IMR-90 (cell line): ENCODE data around the gene NAT10. TPM values are rescaled to one million over a fixed set of nuclear protein-coding genes. Genes with fewer than 3 reads are reported as not detected.

Experiments
- ATAC-seq: fragments of 200-7000 bp; cut with Tn5 transposase; 2 replicates; pipeline ENCODE4 v1.9.1; 2020; ENCODE audit warnings: low read depth, mild to moderate bottlenecking, moderate library complexity
- BruUV-seq: library from RNA; stranded (reverse); fragments of 400-500 nt; replicated peaks from 2 replicates; lab custom pipeline; 2021; lab: Mats Ljungman, UMichigan
- CTCF ChIA-PET: fragments of 300-600 bp; formaldehyde crosslinking; extraction: SDS; loops from one replicate; lab custom pipeline; 2021; ENCODE audit warnings: antibody characterized with exemption; lab: Yijun Ruan, JAX
- POLR2A ChIA-PET: fragments of 300-600 bp; sonication (Branson Sonifier 250); formaldehyde crosslinking; loops from one replicate; lab custom pipeline; 2022; ENCODE audit warnings: antibody characterized with exemption; ENCODE audit not compliant: unreplicated experiment; lab: Charles Lee
- DNase-seq: peaks from one replicate; pipeline ENCODE4 v3.0.0; 2013
- H2AFZ ChIP-seq: replicated peaks from 2 replicates; pipeline ENCODE3; 2013; ENCODE audit warnings: low read length, mild to moderate bottlenecking; ENCODE audit not compliant: poor library complexity
- H2AK5ac ChIP-seq: 2 replicates; pipeline ENCODE4 v1.6.1; 2013; ENCODE audit warnings: low read depth, low read length, inconsistent platforms
- H2AK9ac ChIP-seq: replicated peaks from 2 replicates; pipeline ENCODE3; 2013; ENCODE audit warnings: mild to moderate bottlenecking, low read depth, low read length, moderate library complexity; ENCODE audit not compliant: poor library complexity
- H2BK120ac ChIP-seq: 2 replicates; pipeline ENCODE4 v1.6.1; 2013; ENCODE audit warnings: low read depth, low read length, inconsistent platforms
- H2BK15ac ChIP-seq: 3 replicates; pipeline ENCODE4 v1.6.1; 2013; ENCODE audit warnings: low read depth, low read length, inconsistent platforms
- H2BK20ac ChIP-seq: 2 replicates; pipeline ENCODE4 v1.6.1; 2013; ENCODE audit warnings: low read depth, mild to moderate bottlenecking, inconsistent platforms, low read length, moderate library complexity
- H2BK5ac ChIP-seq: 2 replicates; pipeline ENCODE4 v1.6.1; 2013; ENCODE audit warnings: mild to moderate bottlenecking, low read depth, low read length, inconsistent platforms; ENCODE audit not compliant: poor library complexity, severe bottlenecking
- H3K14ac ChIP-seq: replicated peaks from 2 replicates; pipeline ENCODE4 v1.6.1; 2013; ENCODE audit warnings: low read depth, low read length, inconsistent platforms
- H3K18ac ChIP-seq: 2 replicates; pipeline ENCODE4 v1.6.1; 2013; ENCODE audit warnings: low read depth, low read length, control low read depth
- H3K23ac ChIP-seq: 2 replicates; pipeline ENCODE4 v1.6.1; 2013; ENCODE audit warnings: low read depth, low read length, inconsistent platforms
- H3K27ac ChIP-seq: 2 replicates; pipeline ENCODE4 v1.5.1; 2013; ENCODE audit warnings: mild to moderate bottlenecking, control low read depth, low read length; ENCODE audit not compliant: insufficient read depth
- H3K27me3 ChIP-seq: 2 replicates; pipeline ENCODE4 v1.6.1; 2013; ENCODE audit warnings: low read length; ENCODE audit not compliant: control insufficient read depth, insufficient read depth
- H3K36me3 ChIP-seq: 2 replicates; pipeline ENCODE4 v1.6.1; 2013; ENCODE audit warnings: low read length, mixed read lengths; ENCODE audit not compliant: control insufficient read depth, insufficient read depth
- H3K4ac ChIP-seq: 2 replicates; pipeline ENCODE4 v1.6.1; 2013; ENCODE audit warnings: low read depth, low read length, inconsistent platforms
- H3K4me1 ChIP-seq: 2 replicates; pipeline ENCODE4 v1.6.1; 2013; ENCODE audit warnings: low read length, mixed read lengths; ENCODE audit not compliant: control insufficient read depth, insufficient read depth
- H3K4me2 ChIP-seq: 2 replicates; pipeline ENCODE4 v1.6.1; 2013; ENCODE audit warnings: low read depth, mild to moderate bottlenecking, control low read depth, low read length, moderate library complexity
- H3K4me3 ChIP-seq: 2 replicates; pipeline ENCODE4 v1.5.1; 2013; ENCODE audit warnings: low read depth, mild to moderate bottlenecking, control low read depth, low read length, moderate library complexity; ENCODE audit not compliant: insufficient read depth
- H3K56ac ChIP-seq: 2 replicates; pipeline ENCODE4 v1.6.1; 2013; ENCODE audit warnings: low read length, inconsistent platforms; ENCODE audit not compliant: insufficient read depth; ENCODE audit errors: extremely low read depth
- H3K79me1 ChIP-seq, 2 experiments: 2 replicates each; pipeline ENCODE4 v1.6.1; 2013; ENCODE audit warnings: low read length in 2 of 2, inconsistent platforms in 1 of 2, low read depth in 1 of 2
- H3K9ac ChIP-seq: 2 replicates; pipeline ENCODE4 v1.6.1; 2013; ENCODE audit warnings: low read depth, low read length, control low read depth
- H3K9me1 ChIP-seq: 2 replicates; pipeline ENCODE4 v1.6.1; 2013; ENCODE audit warnings: low read length, inconsistent platforms; ENCODE audit not compliant: insufficient read depth
- H3K9me3 ChIP-seq: 2 replicates; pipeline ENCODE4 v1.6.1; 2013; ENCODE audit warnings: low read length; ENCODE audit not compliant: control insufficient read depth, insufficient read depth
- H4K20me1 ChIP-seq: 2 replicates; pipeline ENCODE4 v1.6.1; 2013; ENCODE audit warnings: low read length, inconsistent platforms; ENCODE audit not compliant: insufficient read depth
- H4K5ac ChIP-seq: 2 replicates; pipeline ENCODE4 v1.6.1; 2013; ENCODE audit warnings: mild to moderate bottlenecking, low read depth, low read length, control low read depth
- H4K8ac ChIP-seq, 2 experiments: 2 replicates each; pipeline ENCODE4 v1.6.1; 2013; ENCODE audit warnings: low read depth in 2 of 2, low read length in 2 of 2, control low read depth in 1 of 2, inconsistent platforms in 1 of 2
- H4K91ac ChIP-seq: 2 replicates; pipeline ENCODE4 v1.6.1; 2013; ENCODE audit warnings: low read depth, low read length, inconsistent platforms; ENCODE audit not compliant: insufficient read depth
- BHLHE40 ChIP-seq: fragments of 150-350 bp; IDR thresholded peaks from 2 replicates; pipeline ENCODE4 v1.6.1; 2016; ENCODE audit warnings: mild to moderate bottlenecking, low read depth, low read length
- CEBPB ChIP-seq: IDR thresholded peaks from 2 replicates; pipeline ENCODE4 v1.6.1; 2012; ENCODE audit warnings: low read depth, low read length, improper control_type of control experiment
- CHD1 ChIP-seq: IDR thresholded peaks from 2 replicates; pipeline ENCODE4 v1.6.1; 2012; ENCODE audit warnings: low read depth, low read length, improper control_type of control experiment
- CTCF ChIP-seq: conservative IDR thresholded peaks from 2 replicates; pipeline ENCODE4 v1.5.1; 2012; ENCODE audit warnings: mild to moderate bottlenecking, low read depth, low read length, improper control_type of control experiment
- FOS ChIP-seq: fragments of 150-350 bp; IDR thresholded peaks from 2 replicates; pipeline ENCODE4 v1.6.1; 2016; ENCODE audit warnings: low read depth, low read length
- MAFK ChIP-seq: IDR thresholded peaks from 2 replicates; pipeline ENCODE4 v1.6.1; 2012; ENCODE audit warnings: low read depth, low read length, improper control_type of control experiment
- MAZ ChIP-seq: IDR thresholded peaks from 2 replicates; pipeline ENCODE4 v1.6.1; 2012; ENCODE audit warnings: low read depth, mild to moderate bottlenecking, low read length, improper control_type of control experiment, moderate library complexity, borderline replicate concordance
- MXI1 ChIP-seq: IDR thresholded peaks from 2 replicates; pipeline ENCODE4 v1.6.1; 2012; ENCODE audit warnings: low read depth, mild to moderate bottlenecking, low read length, moderate library complexity, borderline replicate concordance
- POLR2A ChIP-seq: IDR thresholded peaks from 2 replicates; pipeline ENCODE4 v1.6.1; 2012; ENCODE audit warnings: mild to moderate bottlenecking, low read depth, low read length
- RAD21 ChIP-seq: IDR thresholded peaks from 2 replicates; pipeline ENCODE4 v1.6.1; 2012; ENCODE audit warnings: low read length, improper control_type of control experiment
- RCOR1 ChIP-seq: IDR thresholded peaks from 2 replicates; pipeline ENCODE4 v1.6.1; 2012; ENCODE audit warnings: mild to moderate bottlenecking, low read length, improper control_type of control experiment; ENCODE audit not compliant: insufficient replicate concordance
- SMC3 ChIP-seq: fragments of 150-350 bp; IDR thresholded peaks from 2 replicates; pipeline ENCODE4 v1.6.1; 2016; ENCODE audit warnings: low read depth, mild to moderate bottlenecking, antibody characterized with exemption, low read length, moderate library complexity
- USF2 ChIP-seq: fragments of 150-350 bp; IDR thresholded peaks from 2 replicates; pipeline ENCODE4 v1.6.1; 2017; ENCODE audit warnings: mild to moderate bottlenecking, antibody characterized with exemption, low read length, low read depth
- WGBS, 2 experiments: methylation state at CpG; one replicate each; pipeline versions ENCODE4 v1.1.5 to v1.1.7; 2013; ENCODE audit warnings: missing lambda C conversion rate in 2 of 2; ENCODE audit not compliant: insufficient read length in 1 of 2; ENCODE audit errors: extremely low coverage in 2 of 2; 5-methylcytosine and 5-hydroxymethylcytosine counted together
- dilution Hi-C: fragments of 300-500 bp; cut with HindIII; formaldehyde crosslinking; loops from one replicate; pipeline ENCODE4 v1.14.3; 2018; ENCODE audit warnings: low sequenced_read_pairs; ENCODE audit not compliant: unreplicated experiment
- in situ Hi-C: fragments of 300-500 bp; cut with MboI; formaldehyde crosslinking; loops from 3 replicates; pipeline ENCODE4 v1.14.3; 2019; ENCODE audit warnings: low sequenced_read_pairs, inconsistent platforms, mixed read lengths
- intact Hi-C: fragments of 100-400 bp; cut with micrococcal nuclease; formaldehyde crosslinking; loops from 2 replicates; pipeline ENCODE4 v1.10.0; 2022
- polyA plus RNA-seq, 3 experiments: library from polyadenylated mRNA; depleted of rRNA; stranded (reverse); fragments of >200 nt; gene quantifications; 2 replicates each; pipeline ENCODE4 v1.2.3, GENCODE V29; 2012; ENCODE audit warnings: low replicate concordance in 1 of 3
- total RNA-seq: library from RNA; depleted of rRNA; stranded (reverse); fragments of >200 nt; gene quantifications from 2 replicates; pipeline ENCODE4 v1.2.3, GENCODE V29; 2012
- TF ChIP-seq, protein P1 (sequence below): fragments of 150-350 bp; IDR thresholded peaks from 2 replicates; pipeline ENCODE4 v1.6.1; 2016; ENCODE audit warnings: low read depth, mild to moderate bottlenecking, low read length, moderate library complexity, borderline replicate concordance

The NAT10 gene
- total and polyA plus RNA-seq, 2 of the 4 experiments (the other 2 are of a cell fraction) = 28.1 to 34.8 TPM

DNA sequence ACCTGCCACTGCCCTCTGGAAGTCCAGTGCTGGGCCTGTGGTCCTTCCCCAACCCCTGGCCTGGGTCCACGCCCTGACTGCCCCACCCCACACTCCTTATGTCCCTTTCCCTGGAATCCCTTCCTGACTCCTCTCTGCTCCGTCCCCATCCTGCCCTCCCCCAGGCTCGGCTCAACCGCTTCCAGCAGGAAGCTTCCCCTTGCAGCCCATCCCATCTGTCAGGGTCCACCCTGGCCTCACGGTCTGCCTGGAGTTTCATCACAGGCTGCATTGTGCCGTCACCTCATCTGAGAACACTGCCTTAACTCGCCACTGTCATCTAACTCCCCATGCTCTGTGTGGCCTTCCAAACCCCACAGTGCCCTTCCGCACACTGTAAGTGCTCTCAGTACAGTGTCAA is 64.3 kb downstream of the NAT10 start:
- Histone ChIP-seq H3K18ac (no peak overlapping the region), H3K27ac (no peak overlapping the region), H2BK15ac (no peak overlapping the region), H2BK20ac (no peak overlapping the region), H3K4me3 (no peak overlapping the region), H3K4me1 (peaks cover 4% of the 10 kb centered on the region), H2AK5ac (no peak overlapping the region), H2AK9ac (no peak overlapping the region), H4K5ac (no peak overlapping the region), H3K79me1 (no peaks in the 10 kb centered on the region), H4K8ac (no peak overlapping the region), H2BK120ac (no peak overlapping the region), H2AFZ (no peak overlapping the region), H3K23ac (no peak overlapping the region), H3K56ac (no peak overlapping the region), H3K36me3 (no peaks in the 10 kb centered on the region), H3K9me3 (peaks cover 2% of the 10 kb centered on the region; the same call in 1 of the 2 replicates), H3K4ac (no peak overlapping the region), H3K9me1 (no peaks in the 10 kb centered on the region; the same call in 1 of the 2 replicates), H4K91ac (no peak overlapping the region), H3K9ac (no peak overlapping the region), H3K4me2 (no peak overlapping the region), H2BK5ac (no peak overlapping the region), H4K20me1 (no peaks in the 10 kb centered on the region; the same call in none of the 2 replicates), H3K27me3 (peaks cover 7% of the 10 kb centered on the region), H3K14ac (no peak overlapping the region)
- dilution Hi-C loops (no loop called here), intact Hi-C loops (loop anchor here (5.0 kb wide), 1 partner anchor 323 kb away; no protein-coding TSS in a partner anchor), in situ Hi-C loops (loop anchor here (10.0 kb wide), 1 partner anchor 325 kb away; no protein-coding TSS in a partner anchor)
- POLR2A ChIA-PET = no interaction called here
- CTCF ChIA-PET = no interaction called here
- TF ChIP-seq CEBPB = no peak
- no peak for TF ChIP-seq POLR2A
- no peak for TF ChIP-seq MAZ
- no peak for TF ChIP-seq MAFK
- no peak for TF ChIP-seq USF2
- no peak for TF ChIP-seq FOS
- no peak for TF ChIP-seq CTCF
- TF ChIP-seq BHLHE40 = no peak
- TF ChIP-seq RCOR1 = no peak
- TF ChIP-seq, protein P1, sequence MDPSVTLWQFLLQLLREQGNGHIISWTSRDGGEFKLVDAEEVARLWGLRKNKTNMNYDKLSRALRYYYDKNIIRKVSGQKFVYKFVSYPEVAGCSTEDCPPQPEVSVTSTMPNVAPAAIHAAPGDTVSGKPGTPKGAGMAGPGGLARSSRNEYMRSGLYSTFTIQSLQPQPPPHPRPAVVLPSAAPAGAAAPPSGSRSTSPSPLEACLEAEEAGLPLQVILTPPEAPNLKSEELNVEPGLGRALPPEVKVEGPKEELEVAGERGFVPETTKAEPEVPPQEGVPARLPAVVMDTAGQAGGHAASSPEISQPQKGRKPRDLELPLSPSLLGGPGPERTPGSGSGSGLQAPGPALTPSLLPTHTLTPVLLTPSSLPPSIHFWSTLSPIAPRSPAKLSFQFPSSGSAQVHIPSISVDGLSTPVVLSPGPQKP = no peak
- TF ChIP-seq MXI1 = no peak
- no peak for TF ChIP-seq SMC3
- no peak for TF ChIP-seq RAD21
- no peak for TF ChIP-seq CHD1
- DNase-seq = no peak
- whole genome bisulfite sequencing, 2 experiments = 61% methylated on average over 5 of the region's 8 CpGs; no CpG with 5 or more reads in 1 of the 2 experiments
- BruUV-seq = no TSS peak
- ATAC-seq = no peak
